DMS79 (cell line): ENCODE results near the gene ATG9B.
"Not testable (repeated sequence)": the region's sequence is repeated elsewhere in the genome, so short reads cannot be mapped to it uniquely, and the experiment has no call there.

ENCODE experiments used
- DNase-seq: peaks from one replicate; lab custom pipeline; 2025; lab: John Stamatoyannopoulos, UW

The ATG9B gene

DNA sequence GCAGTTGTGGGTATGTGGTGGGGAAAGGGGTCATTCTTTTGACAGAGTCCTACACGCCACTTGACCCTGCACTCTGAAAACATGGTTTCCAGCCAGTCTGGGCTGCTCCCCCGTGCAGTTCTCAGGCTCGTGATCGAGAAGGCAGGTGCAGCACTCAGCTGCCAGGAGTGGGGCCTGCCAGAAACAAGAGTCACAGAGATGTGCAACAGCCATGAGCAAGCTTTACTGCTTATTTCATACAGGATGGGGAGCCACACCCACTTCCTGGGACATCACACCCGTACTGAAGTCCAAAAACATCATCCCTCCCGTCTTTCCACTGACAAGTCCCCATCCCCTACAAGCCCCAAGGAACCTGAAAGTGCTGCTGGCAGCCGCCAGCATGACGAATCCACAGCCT lies 9.3 kb downstream of the ATG9B start:
- no peak for DNase-seq

DNA sequence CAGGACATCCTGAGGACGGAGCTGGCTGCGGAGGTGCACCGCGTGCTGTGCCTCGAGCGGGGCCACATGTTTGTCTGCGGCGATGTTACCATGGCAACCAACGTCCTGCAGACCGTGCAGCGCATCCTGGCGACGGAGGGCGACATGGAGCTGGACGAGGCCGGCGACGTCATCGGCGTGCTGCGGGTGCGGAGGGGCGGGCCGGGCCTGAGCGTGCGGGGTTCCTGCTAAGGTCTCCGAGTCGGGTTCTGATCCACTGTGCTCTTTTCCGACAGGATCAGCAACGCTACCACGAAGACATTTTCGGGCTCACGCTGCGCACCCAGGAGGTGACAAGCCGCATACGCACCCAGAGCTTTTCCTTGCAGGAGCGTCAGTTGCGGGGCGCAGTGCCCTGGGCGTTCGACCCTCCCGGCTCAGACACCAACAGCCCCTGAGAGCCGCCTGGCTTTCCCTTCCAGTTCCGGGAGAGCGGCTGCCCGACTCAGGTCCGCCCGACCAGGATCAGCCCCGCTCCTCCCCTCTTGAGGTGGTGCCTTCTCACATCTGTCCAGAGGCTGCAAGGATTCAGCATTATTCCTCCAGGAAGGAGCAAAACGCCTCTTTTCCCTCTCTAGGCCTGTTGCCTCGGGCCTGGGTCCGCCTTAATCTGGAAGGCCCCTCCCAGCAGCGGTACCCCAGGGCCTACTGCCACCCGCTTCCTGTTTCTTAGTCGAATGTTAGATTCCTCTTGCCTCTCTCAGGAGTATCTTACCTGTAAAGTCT lies 10.4 kb downstream of the ATG9B start:
- DNase-seq: no peak

DNA sequence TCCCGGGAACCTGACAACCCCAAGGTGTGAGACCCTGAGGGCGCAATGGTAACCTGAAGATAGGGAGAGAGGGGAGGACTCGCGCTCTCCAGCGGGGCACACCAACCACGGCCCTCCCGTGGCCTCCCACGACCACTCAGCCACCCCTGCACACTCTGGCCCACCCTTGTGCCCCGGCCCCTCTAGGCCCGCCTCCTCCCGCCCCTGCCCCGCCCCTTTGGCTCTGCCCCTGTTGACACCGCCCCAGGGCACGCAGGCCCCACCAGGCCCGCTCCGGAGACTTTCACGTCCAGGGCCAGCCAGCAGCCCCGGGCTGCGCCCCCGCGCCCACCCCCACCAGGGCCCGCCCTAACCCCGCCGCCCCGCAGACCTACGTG lies 10.9 kb downstream of the ATG9B start:
- DNase-seq: no peak

DNA sequence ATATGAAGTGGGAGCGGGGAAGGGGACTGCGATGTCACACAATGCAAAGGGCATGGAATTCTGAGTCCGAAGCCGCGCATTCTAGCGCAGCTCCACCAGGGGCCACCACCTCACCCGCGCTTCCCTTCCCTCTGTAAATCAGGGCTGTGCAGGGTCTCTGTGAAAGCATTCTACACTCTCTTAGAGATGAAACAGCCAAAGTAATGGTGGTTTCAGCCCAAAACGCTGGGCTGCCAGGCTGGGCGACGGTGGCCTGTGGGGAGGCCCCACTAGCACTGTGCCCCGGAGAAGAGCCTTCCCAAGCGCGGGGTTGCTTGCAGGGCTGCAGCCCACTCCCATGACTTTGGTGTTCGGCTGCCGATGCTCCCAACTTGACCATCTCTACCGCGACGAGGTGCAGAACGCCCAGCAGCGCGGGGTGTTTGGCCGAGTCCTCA lies 11.4 kb downstream of the ATG9B start:
- DNase-seq: no peak

DNA sequence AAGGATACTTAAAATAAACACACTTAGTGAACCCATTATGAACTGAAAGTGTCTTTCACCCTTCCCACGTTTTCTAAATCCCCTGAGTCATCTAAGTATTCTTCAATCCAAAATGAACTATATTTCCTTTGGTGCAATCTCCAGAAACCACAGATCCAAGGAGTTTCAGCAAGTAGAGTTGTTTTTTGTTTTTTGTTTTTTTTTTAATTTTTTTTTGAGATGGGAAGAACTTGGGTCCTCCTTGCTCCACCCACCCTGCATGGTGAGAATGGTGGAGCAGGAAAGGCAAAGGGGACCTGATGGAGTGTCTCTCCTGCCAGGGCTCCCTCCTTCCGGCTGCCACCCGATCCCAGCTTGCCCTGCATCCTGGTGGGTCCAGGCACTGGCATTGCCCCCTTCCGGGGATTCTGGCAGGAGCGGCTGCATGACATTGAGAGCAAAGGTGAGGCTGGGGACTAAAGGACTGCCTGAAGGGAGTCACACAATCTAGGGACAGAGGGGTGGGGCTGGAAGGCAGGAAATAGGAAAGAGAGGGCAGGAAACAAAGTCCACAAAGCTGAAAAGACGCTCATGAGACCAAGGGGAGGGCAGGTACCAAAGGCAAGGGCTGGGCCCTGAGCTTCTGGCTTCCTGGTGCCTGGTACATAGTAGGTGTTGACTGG lies 12.1 kb downstream of the ATG9B start:
- no peak for DNase-seq

DNA sequence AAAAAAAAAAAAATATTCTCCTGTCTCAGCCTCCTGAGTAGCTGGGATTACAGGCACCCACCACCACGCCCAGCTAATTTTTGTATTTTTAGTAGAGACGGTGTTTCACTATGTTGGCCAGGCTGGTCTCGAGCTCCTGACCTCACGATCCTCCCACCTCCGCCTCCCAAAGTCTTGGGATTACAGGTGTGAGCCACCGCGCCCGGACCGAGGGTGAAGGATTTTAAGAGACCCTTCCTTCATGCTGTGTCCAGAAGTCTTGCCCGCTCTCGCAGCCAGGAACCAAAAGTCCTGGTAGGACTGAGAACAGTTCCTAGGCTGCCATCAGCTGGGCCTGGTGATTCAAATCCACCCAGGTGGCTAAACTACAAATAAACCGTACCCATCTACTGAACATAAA lies 12.7 kb downstream of the ATG9B start:
- DNase-seq: not testable (repeated sequence)

DNA sequence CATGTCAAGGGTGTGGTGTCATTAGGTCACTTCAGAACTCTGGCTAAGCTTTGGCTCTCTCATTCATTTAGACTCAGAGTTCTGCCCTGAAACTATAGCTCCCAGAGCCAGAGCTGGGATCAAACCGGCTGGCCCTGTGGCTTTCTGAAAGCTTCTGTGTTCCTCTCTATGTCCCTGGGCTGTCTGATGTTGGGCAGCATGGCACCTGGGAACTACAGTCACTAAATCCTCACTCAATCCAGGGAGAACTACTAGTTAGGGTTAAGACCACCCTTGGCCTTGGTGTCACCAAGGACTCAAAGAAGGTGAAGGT lies 13.2 kb downstream of the ATG9B start:
- DNase-seq: no peak

DNA sequence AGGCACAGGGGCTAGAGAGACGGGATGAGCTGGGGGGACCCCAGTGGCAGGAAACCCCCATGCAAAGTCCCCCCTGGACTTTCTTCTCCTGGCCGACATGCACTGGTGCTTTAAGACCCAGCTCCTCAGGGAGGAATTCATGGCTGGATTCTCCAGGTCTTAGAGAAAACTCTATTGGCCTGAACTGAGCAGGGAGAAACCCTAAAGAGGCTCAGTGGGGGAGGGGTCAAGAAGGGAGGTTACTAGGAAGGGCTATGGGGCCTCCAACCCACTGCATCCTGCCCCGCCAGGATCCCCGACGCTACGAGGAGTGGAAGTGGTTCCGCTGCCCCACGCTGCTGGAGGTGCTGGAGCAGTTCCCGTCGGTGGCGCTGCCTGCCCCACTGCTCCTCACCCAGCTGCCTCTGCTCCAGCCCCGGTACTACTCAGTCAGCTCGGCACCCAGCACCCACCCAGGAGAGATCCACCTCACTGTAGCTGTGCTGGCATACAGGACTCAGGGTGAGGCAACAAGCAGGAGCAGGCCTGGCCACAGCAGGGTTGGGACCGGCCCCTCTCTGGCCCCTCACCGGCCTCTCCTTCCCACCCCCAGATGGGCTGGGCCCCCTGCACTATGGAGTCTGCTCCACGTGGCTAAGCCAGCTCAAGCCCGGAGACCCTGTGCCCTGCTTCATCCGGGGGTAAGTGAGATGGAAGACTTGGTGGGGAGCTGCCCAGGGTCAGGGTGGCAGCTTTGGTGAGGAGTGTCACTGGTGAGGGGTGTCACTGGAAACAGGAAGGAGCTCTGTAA lies 13.8 kb downstream of the ATG9B start:
- no peak for DNase-seq

DNA sequence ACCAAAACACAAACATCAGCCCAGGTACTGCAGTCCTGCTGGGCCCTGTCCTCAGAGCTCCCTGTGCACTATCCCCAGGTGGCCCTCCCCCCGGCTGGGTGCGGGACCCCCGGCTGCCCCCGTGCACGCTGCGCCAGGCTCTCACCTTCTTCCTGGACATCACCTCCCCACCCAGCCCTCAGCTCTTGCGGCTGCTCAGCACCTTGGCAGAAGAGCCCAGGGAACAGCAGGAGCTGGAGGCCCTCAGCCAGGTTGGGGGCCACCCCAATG lies 14.3 kb downstream of the ATG9B start:
- no peak for DNase-seq

DNA sequence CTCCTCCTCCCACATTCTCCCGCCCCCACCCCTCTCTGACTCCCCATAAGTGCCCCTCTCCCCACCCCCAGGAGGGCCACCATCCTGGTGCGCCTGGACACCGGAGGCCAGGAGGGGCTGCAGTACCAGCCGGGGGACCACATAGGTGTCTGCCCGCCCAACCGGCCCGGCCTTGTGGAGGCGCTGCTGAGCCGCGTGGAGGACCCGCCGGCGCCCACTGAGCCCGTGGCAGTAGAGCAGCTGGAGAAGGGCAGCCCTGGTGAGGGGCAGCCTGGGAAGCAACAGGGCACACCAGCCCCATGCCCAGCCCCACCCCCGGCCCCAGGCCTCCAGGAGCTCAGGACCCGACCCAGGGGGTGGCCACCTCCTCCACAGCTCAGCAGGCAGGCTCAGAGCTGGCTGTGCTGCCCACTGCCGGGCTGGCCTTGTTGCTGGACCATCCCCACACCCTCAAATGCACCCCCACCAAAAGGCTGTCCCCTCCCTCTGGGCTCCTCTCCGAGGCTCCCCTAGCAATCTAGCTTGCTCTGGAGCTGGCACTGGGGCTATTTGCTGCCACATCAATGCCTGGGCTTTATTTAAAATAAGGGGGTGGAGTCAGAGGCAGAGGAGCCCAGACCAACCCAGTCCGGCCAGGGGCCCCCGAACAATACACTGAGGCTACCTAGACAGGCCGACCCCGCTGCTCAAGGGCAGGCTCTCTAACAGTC lies 14.8 kb downstream of the ATG9B start:
- no peak for DNase-seq

DNA sequence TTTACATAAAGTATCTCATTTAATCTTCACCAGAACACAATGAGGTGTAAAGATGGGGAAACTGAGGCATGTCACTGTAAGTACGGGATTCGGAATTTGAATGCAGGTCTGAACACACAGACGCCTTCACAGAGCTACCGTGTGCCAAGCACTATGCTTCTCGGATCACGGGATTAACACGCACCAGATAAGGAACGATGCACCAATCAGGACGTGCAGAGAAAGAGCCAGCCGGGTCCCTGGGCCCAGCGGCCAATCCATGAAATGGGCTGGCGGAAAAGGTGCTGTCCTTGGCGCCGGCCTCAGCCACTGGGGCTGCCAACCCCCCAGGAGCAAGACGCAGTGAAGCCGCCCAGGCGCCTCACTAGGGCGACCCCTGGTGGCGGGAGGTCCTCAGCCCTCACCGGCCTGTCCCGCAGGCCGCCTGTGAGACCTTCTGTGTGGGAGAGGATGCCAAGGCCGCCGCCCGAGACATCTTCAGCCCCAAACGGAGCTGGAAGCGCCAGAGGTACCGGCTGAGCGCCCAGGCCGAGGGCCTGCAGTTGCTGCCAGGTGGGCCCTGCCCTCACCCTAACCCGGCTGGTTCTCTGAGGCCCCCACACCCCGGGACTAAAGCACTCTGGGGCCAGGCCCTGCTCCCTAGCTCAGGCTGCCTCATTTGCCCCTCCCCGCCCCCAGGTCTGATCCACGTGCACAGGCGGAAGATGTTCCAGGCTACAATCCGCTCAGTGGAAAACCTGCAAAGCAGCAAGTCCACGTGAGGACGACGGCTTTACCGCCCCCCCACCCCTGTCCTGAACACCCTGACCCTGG lies 15.6 kb downstream of the ATG9B start:
- DNase-seq: no peak

DNA sequence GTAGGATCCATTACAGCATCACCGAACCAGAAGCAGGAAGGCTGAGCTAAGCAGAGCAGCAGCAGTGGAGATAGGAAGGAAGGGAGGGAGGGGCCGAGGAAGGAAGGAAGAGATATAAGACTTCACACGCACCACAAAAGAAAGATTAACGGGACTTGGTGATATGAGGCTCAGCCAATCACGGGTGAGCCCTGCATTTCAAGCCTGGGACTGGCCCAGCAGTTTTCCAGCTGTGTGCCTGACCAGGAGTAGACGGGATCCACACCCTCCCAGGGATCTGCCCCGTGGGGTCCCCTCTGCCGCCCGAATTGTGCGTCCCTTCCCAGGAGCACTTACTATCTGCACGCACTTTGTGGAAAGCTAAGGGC lies 16.2 kb downstream of the ATG9B start:
- no peak for DNase-seq

DNA sequence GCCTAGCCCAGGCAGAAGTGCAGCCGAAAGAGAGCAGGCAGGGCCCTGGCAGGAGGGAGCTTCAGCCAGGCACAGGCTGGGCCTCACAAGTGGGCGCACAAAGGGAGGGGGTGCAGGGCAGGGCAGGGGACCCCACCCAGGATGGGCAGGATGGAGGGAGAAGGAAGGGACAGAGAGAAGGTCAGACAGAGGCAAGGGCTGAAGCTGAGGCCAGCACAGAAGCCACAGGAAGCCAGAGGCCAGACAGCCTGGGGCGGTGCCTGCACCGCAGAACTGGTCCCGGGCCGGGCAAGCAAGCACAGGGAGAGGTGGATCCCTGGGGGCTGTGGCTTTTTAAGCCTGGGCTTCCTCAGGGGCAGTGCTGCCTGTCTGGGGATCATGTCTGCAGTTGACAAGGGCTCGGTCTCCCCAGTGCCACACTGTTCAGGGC lies 16.8 kb downstream of the ATG9B start:
- DNase-seq: no peak

DNA sequence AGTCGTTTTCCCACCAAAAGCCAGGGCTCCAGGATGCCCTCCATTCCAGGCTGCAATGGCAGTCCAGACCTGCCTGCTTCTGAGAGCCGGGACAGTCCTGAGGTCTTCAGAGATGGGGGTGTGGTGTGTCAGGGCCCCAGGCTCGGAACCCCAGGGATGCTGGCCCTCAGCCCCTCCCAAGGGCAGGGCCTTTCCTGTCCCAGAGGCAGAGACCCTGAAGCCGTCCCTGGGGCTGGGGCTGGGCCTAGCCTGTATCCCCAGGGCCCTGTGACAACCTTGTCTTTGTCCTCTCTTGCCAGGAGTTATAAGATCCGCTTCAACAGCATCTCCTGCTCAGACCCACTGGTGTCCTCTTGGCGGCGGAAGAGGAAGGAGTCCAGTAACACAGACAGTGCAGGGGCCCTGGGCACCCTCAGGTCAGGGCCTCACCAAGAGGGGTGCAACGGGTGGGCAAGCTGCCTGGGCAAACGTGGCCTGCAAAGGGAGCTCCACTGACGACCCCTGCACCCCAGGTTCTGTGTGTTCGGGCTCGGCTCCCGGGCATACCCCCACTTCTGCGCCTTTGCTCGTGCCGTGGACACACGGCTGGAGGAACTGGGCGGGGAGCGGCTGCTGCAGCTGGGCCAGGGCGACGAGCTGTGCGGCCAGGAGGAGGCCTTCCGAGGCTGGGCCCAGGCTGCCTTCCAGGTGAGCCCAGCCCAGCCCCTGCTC lies 17.5 kb downstream of the ATG9B start:
- no peak for DNase-seq

DNA sequence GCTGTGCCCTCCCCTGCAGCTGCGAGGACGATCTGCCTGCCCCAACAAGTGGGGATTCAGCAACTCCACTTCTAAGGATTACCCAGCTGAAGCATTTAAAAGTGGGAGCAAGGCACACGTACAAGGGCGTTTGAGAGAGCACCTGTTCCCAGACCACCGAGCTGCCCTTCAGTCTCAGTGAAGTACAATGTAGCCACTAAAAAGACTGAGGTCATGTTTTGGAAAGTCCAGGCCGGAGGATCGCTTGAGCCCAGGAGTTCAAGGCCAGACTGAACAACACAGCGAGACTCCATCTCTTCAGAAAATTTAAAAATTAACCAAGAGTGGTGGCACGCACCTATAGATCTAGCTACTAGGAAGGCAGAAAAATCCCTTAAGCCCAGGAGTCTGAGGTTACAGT lies 18.7 kb downstream of the ATG9B start:
- DNase-seq: no peak

DNA sequence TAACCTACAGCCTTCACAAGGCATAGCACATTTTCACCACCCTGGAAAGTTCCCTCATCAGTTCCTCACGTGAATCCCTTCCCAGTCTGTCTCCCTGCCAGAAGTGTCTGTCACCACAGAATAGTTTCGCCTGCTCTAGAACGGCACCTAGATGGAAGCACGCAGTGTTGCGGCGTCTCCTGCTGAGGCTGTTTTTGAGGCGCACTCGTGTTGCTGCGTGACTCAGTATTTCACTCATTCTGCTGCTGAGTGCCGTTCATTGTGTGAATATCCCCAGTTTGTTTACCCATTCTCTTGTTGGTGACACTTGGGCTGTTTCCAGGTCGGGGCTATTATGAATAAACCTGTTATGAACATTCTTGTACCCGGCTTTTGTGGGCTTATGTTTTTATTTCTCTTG lies 20.7 kb downstream of the ATG9B start:
- DNase-seq: no peak

DNA sequence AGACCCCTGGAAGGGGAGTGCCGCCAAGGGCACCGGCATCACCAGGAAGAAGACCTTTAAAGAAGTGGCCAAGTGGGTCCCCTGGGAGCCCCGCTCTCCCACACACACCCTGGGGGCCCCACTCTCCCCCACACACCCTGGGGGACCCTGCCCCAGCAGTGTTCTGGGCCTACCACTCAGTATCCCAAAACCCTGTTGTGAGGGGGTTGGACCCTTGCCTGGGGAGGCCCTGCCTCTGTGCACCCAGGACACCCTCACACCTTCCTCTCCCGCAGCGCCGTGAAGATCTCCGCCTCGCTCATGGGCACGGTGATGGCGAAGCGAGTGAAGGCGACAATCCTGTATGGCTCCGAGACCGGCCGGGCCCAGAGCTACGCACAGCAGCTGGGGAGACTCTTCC lies 22.7 kb downstream of the ATG9B start:
- DNase-seq: no peak

DNA sequence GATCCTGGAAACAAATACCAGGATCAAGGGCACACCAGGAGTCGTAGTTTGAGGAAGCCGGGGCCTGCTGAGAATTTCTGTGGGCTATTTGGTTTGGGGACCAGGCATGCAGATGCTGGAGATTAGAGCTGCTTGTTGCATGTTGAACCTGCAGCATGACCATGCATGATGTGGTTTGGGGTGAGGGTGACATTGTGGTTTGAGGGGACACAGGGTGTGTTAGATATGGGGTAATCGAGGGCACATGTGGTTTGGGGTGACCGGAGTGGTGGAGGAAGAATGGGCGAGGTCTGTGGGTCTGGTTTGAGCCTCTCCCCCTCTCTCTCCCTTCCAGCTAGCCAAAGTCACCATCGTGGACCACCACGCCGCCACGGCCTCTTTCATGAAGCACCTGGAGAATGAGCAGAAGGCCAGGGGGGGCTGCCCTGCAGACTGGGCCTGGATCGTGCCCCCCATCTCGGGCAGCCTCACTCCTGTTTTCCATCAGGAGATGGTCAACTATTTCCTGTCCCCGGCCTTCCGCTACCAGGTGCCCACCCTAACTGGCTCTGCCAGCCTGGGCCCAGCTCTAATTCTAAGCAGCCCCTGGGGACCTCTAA lies 23.3 kb downstream of the ATG9B start:
- no peak for DNase-seq

DNA sequence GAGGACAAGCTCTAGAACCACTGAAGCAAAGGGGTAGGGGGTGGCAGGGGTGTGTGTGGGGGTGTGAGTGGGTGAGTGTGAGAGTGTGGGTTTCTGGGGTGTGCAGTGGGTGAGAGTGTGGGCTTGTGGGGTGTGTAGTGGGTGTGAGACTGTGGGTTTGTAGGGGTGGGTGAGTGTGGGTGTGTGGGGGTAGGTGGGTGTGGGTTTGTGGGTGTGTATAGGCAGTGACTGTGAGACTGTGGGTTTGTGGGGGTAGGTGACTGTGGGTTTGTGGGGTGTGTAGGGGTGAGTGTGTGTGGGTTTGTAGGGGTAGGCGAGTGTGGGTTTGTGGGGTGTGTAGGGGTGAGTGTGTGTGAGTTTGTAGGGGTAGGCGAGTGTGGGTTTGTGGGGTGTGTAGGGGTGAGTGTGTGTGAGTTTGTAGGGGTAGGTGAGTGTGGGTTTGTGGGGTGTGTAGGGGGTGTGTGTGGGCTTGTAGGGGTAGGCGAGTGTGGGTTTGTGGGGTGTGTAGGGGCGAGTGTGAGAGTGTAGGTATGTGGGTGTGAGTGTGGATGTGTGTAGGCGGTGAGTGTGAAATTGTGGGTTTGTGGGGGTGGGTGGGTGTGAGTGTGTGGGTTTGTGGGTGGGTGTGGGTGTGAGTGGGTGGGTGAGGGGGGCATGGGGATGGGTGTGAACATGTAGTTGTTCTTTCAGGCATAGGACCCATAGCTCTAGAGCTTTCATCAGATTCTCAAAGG lies 24.6 kb downstream of the ATG9B start:
- DNase-seq: no peak

DNA sequence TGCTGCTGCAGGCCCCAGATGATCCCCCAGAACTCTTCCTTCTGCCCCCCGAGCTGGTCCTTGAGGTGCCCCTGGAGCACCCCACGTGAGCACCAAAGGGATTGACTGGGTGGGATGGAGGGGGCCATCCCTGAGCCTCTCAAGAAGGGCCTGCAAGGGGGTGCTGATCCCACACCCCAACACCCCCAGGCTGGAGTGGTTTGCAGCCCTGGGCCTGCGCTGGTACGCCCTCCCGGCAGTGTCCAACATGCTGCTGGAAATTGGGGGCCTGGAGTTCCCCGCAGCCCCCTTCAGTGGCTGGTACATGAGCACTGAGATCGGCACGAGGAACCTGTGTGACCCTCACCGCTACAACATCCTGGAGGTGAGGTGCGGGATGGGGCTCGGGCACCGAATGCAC lies 25.3 kb downstream of the ATG9B start:
- DNase-seq: no peak
